Motor neuron (in vitro differentiated cells): ENCODE results near the gene MANSC1. TPM values are rescaled to one million over a fixed set of nuclear protein-coding genes. Genes with fewer than 3 reads are reported as not detected.
"Not testable (repeated sequence)": the region's sequence is repeated elsewhere in the genome, so short reads cannot be mapped to it uniquely, and the experiment has no call there.

Experiments
- ATAC-seq, 8 experiments: fragments of 200-7000 bp; cut with Tn5 transposase; replicated peaks in 6 of 8; 2 replicates each; pipeline ENCODE4 v1.8.0; 2021; ENCODE audit warnings: mild to moderate bottlenecking in 8 of 8, moderate library complexity in 8 of 8
- H3K27ac ChIP-seq, 2 donors: fragments of 250-450 bp; sonication (Bioruptor Pico); 2 replicates each; pipeline ENCODE4 v1.9.0; 2021; ENCODE audit warnings: antibody characterized with exemption in 2 of 2, mild to moderate bottlenecking in 2 of 2, moderate library complexity in 1 of 2
- H3K4me1 ChIP-seq, 2 donors: fragments of 250-450 bp; sonication (Bioruptor Pico); replicated peaks in 1 of 2; 2 replicates each; pipeline ENCODE4 v1.6.1; 2021; ENCODE audit warnings: antibody characterized with exemption in 2 of 2, mild to moderate bottlenecking in 2 of 2, moderate library complexity in 1 of 2
- H3K4me3 ChIP-seq, 5 donors: fragments of 250-450 bp; sonication (Bioruptor Pico); 2 replicates each; pipeline ENCODE4 v1.9.0; 2021; ENCODE audit warnings: antibody characterized with exemption in 5 of 5, mild to moderate bottlenecking in 5 of 5, moderate library complexity in 4 of 5
- WGBS, 10 experiments: fragments of 450-650 bp; shearing (Covaris generic); methylation state at CpG; one replicate each; pipeline ENCODE4 v1.0.0; 2022; 5-methylcytosine and 5-hydroxymethylcytosine counted together
- in situ Hi-C, 9 experiments: fragments of 400-800 bp; cut with MboI; loops; one replicate each; pipeline ENCODE4 v1.15.0; 2021; ENCODE audit warnings: low sequenced_read_pairs in 9 of 9, low pct_unique_long_range_greater_than_20kb in 2 of 9; ENCODE audit not compliant: unreplicated experiment in 9 of 9
- total RNA-seq, 8 experiments: library from RNA; unstranded; fragments of 300-600 nt; gene quantifications; 2 replicates each; pipeline versions ENCODE4 v1.2.3 to v1.2.4, GENCODE V29; 2022

MANSC1 gene
- total RNA-seq, 8 experiments from 2014 or later: 3.1 to 24.0 (median 6.3) TPM

DNA sequence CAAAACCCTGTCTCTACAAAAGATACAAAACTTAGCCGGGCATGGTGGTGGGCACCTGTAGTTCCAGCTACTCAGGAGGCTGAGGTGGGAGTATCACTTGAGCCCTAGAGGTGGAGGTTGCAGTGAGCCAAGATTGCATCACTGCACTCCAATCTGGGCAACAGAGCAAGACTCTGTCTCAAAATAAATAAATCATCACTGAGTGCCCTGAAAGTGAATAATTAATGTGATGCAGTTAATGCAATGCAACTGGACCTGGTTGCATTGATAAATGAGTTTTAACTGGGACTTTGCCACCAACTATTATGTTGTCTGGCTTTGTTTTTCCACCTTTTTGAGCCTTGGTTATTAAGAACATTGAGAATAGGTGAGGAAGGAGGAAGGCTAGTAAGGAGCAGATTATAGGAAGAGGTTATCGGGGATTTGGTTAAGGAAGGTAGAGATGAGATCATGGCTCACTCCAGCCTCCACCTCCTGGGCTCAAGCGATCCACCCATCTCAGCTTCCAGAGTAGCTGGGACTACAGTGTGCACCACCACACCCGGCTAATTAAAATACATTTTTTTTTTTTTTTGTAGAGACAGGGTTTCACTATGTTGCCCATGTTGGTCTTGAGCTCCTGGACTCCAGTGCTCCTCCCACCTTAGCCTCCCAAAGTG is 14.9 kb upstream of the MANSC1 start:
- in situ Hi-C loops: loop anchor here in 3 of 9 experiments (25.0 kb wide), 2 partner anchors 322 to 347 kb away; partner anchors contain the start of genes CDKN1B (in 2 of the 3) and GPR19 (in 1 of the 3)
- WGBS, 10 experiments: 60 to 100% (median 71%) methylated on average over 1 to 4 of the region's 4 CpGs; no CpG with 5 or more reads in 5 of the 10 experiments
- Histone ChIP-seq H3K4me3 (no peak overlapping the region), H3K4me1 (peaks cover 11 to 28% of the 10 kb centered on the region in 2 donors), H3K27ac (peak overlapping the region in 1 of 2 donors; percentile 87)
- peak in 4 of 8 experiments; percentile 8 to 72 (median 50) for ATAC-seq

DNA sequence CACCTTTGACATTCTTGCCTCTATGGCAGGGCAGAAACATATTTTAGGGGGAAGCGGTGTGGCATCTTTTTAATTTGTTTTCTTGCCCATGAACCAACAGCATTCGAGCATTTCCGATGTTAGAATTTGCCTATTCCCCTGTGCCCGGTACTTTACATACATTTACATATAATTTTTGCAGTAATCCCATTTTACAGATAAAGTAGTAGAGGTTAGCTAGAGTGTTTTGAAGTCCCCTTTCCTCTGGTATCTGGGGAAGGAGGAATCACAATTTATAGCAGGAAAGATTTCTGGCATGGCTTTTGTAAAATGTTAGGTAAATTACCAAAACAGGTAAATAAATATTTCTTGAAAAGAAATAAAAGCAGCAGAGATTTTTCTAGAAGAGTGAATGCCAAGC is 8.5 kb upstream of the MANSC1 start:
- WGBS, 10 experiments: 42 to 94% (median 80%) methylated on average over 1 to 4 of the region's 4 CpGs
- ATAC-seq: no peak
- in situ Hi-C loops: loop anchor here in 3 of 9 experiments (25.0 kb wide), 2 partner anchors 329 to 354 kb away; partner anchors contain the start of genes CDKN1B (in 2 of the 3) and GPR19 (in 1 of the 3)
- H3K4me1 ChIP-seq: peaks cover 10 to 13% of the 10 kb centered on the region in 2 donors
- H3K4me3 ChIP-seq: peak overlapping the region; percentile 62 to 93 (median 86)
- H3K27ac ChIP-seq: peak overlapping the region; percentile 89 to 91

DNA sequence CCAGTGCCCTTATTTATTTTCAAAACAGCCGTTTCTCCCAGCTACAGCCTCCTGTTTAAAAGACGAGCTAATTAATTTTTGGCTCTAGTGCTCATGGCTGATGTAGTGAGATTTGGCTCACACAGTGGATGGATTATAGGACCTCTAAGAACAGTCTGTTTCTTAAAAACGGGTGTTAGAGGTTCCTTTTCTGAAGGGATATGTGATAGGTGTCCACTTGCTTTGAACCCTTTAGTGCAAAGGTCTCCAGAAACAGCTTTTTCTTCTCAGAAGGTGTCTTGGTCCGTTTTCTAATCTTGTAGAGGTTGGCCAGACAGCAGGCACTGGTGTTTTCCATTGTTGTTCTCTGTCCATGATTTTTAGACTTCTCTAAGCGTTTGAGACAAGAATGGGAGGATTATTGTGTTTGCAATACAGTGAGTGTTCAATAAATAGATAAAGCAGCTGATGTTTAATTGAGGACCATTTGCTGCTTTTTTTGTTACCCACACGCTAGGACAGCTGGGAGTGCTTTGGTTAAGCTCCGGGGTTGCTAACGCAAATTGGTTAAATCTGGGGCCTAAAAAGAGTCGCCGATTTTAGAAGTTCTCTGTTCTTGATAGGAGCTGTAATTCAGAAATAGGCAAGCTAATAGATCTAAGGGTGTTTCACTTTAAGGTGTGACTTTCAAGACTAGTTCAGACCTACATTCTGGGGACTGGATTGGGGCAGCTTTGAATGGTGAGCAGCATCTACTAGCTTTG is 7.8 kb upstream of the MANSC1 start:
- ATAC-seq: no peak
- in situ Hi-C loops: loop anchor here in 3 of 9 experiments (25.0 kb wide), 2 partner anchors 329 to 354 kb away; partner anchors contain the start of genes CDKN1B (in 2 of the 3) and GPR19 (in 1 of the 3)
- peak overlapping the region; percentile 89 to 91 for H3K27ac ChIP-seq
- WGBS, 10 experiments: 0 to 22% (median 7%) methylated on average over 2 to 10 of the region's 10 CpGs; no CpG with 5 or more reads in 1 of the 10 experiments
- peaks cover 10 to 13% of the 10 kb centered on the region in 2 donors for H3K4me1 ChIP-seq
- peak overlapping the region; percentile 62 to 93 (median 86) for H3K4me3 ChIP-seq

DNA sequence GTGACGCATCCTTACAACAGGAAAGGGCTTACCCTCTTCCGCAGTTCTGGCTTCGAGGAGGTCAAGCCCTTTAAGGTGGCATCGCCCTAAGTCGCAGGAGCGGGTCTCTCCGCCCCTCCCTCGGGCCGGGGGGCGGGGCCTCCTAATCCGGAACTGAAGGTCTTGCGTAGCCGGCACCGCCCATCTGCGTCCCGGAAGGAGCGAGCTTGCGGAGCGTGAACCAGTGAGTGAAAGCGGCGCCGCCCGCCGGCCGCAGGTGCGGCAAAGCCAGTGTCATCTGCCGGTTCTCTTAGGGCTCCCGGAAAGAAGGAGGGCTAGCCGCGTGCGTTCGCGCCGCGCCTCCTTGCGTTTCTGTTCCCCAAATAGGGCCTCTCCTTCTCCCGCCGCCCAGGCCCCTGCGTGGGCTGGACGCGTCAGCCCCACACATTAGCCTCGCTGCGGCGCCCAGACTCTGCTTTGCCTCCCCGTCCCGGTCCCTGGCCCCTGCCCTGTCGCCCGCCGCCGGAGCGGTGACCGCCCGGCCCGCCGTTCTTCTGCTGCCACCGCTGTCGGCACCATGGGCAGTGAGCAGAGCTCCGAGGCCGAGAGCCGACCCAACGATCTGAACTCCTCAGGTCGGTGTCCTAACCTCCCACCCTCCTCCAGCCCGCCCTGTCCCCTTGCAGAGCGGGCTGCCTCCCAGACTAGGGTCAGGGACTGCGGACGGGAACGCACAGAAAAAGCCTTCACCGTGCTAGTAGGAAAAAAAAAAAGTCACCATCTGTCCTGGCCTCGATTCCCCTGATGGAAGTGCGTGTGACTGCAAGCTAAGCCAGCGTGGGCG is 7.1 kb upstream of the MANSC1 start, which contains the start of gene BORCS5:
Gene BORCS5 (plus strand): TSS at position 183 of the 823 bp plus-strand sequence. CDS start 374 bp downstream, at position 557.
- in situ Hi-C loops: loop anchor here in 3 of 9 experiments (25.0 kb wide), 2 partner anchors 330 to 355 kb away; partner anchors contain the start of genes CDKN1B (in 2 of the 3) and GPR19 (in 1 of the 3)
- ATAC-seq: peak; percentile 83 to 96 (median 94)
- peaks cover 10 to 13% of the 10 kb centered on the region in 2 donors for H3K4me1 ChIP-seq
- 0% methylated on average over 2 to 25 of the region's 72 CpGs; no CpG with 5 or more reads in 3 of the 10 experiments for WGBS, 10 experiments
- H3K27ac ChIP-seq: peak within 1 kb of the TSS; percentile 89 to 91
- H3K4me3 ChIP-seq: peak within 1 kb of the TSS; percentile 62 to 93 (median 86)

DNA sequence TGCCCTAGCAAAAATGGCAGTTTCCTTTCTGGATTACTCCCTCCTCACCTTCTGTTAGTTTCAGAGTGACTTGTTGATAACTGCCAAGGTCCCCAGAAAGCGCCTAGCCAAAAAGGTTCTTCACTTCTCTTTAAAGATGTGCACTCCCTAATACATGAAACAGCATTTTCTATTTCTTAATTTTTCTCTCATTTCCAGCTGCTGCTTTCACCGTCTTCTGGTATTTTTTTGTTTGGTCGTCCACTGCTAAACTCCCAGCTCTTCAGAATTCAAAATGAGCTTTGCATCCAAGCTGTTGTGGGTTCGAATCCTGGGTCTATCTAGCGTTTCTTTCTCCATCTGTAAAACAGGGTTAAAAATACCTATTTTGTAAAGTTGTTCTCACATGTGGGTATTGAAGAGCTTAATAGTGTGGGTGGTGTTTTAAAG is 6.4 kb upstream of the MANSC1 start:
- no peak for ATAC-seq
- H3K4me3 ChIP-seq: peak overlapping the region; percentile 62 to 93 (median 86)
- peaks cover 10 to 13% of the 10 kb centered on the region in 2 donors for H3K4me1 ChIP-seq
- in situ Hi-C loops: loop anchor here in 3 of 9 experiments (25.0 kb wide), 2 partner anchors 331 to 356 kb away; partner anchors contain the start of genes CDKN1B (in 2 of the 3) and GPR19 (in 1 of the 3)
- 0 to 94% (median 63%) methylated on average over 1 to 5 of the region's 5 CpGs; no CpG with 5 or more reads in 1 of the 10 experiments for WGBS, 10 experiments
- peak overlapping the region in 1 of 2 donors; percentile 46 for H3K27ac ChIP-seq

DNA sequence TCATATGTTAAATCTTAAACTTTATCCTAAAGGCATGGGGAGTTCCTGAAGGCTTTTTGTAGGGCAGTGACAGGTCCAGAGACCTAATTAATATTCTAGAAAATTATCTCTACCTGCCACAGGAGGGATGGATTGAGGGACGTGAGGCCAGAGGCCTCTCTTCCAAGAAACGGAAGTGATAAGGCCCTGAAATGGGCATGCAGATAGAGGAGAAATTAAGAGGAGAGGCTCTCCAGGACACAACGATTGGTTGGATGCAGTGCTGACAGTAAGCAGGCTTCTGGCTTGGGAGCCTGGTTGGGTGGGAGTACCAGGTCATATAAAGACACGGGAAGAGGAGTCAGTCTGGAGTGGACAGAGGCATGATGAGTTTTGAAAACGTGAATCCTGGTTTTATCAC is 3.8 kb upstream of the MANSC1 start:
- no peak for ATAC-seq
- in situ Hi-C loops: loop anchor here in 3 of 9 experiments (25.0 kb wide), 2 partner anchors 333 to 358 kb away; partner anchors contain the start of genes CDKN1B (in 2 of the 3) and GPR19 (in 1 of the 3)
- Histone ChIP-seq H3K27ac (no peak overlapping the region), H3K4me3 (no peak overlapping the region), H3K4me1 (peaks cover 10 to 12% of the 10 kb centered on the region in 2 donors)
- 29 to 100% (median 64%) methylated on average over 1 to 5 of the region's 5 CpGs; no CpG with 5 or more reads in 1 of the 10 experiments for WGBS, 10 experiments

DNA sequence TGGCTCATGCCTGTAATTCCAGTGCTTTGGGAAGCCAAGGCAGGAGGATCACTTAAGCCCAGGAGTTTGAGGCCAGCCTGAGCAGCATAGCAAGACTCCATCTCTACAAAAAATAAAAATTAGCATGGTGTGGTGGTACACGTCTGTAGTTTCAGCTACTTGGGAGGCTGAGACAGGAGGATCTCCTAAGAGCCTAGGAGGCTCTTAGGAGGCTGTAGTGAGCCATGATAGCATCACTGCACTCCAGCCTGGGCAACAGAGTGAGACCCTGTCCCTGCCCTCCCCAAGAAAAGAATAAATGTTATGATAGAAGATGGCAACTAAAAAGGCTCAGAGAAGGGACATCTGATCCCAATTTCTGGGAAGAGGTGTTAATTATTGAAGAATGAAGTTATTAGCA is 3.2 kb upstream of the MANSC1 start:
- in situ Hi-C loops: loop anchor here in 3 of 9 experiments (25.0 kb wide), 2 partner anchors 334 to 359 kb away; partner anchors contain the start of genes CDKN1B (in 2 of the 3) and GPR19 (in 1 of the 3)

DNA sequence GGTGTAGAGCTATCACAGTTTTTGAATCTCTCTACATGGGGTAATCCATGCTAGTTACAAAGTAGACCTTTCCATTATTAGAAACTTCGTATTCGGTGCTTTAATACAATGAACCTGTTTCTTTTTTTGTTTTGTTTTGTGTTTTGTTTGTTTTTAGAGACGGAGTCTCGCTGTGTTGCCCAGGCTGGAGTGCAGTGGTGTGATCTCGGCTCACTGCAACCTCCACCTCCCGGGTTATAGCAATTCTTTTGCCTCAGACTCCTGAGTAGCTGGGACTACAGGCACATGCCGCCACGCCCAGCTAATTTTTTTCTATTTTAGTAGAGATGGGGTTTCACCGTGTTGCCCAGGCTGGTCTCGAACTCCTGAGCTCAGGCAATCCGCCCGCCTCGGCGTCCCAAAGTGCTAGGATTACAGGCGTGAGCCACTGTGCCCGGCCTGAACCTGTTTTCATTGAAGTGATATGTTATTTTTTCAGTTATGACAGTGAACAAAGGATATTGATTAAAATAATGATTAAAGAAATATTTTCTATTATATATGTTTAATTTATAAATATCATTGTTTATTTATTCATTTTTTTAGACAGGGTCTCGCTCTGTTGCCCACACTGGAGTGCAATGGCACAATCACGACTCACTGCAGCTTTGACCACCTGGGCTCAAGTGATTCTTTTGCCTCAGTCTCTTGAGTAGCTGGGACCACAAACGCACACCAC is 1.6 kb upstream of the MANSC1 start:
- not testable (repeated sequence) for H3K27ac ChIP-seq, ATAC-seq, H3K4me1 ChIP-seq, H3K4me3 ChIP-seq
- in situ Hi-C loops: loop anchor here in 3 of 9 experiments (25.0 kb wide), 2 partner anchors 336 to 361 kb away; partner anchors contain the start of genes CDKN1B (in 2 of the 3) and GPR19 (in 1 of the 3)
- WGBS, 10 experiments: 70 to 100% (median 89%) methylated on average over 1 to 16 of the region's 19 CpGs; no CpG with 5 or more reads in 1 of the 10 experiments

More for the DNA sequence above, 3.2 kb upstream of the MANSC1 start:
- no peak for ATAC-seq
- WGBS, 10 experiments: 80 to 100% (median 80%) methylated on average over 1 of the region's 1 CpG; no CpG with 5 or more reads in 7 of the 10 experiments
- H3K27ac ChIP-seq: no peak overlapping the region
- H3K4me1 ChIP-seq: peaks cover 4 to 7% of the 10 kb centered on the region in 2 donors
- no peak overlapping the region for H3K4me3 ChIP-seq

DNA sequence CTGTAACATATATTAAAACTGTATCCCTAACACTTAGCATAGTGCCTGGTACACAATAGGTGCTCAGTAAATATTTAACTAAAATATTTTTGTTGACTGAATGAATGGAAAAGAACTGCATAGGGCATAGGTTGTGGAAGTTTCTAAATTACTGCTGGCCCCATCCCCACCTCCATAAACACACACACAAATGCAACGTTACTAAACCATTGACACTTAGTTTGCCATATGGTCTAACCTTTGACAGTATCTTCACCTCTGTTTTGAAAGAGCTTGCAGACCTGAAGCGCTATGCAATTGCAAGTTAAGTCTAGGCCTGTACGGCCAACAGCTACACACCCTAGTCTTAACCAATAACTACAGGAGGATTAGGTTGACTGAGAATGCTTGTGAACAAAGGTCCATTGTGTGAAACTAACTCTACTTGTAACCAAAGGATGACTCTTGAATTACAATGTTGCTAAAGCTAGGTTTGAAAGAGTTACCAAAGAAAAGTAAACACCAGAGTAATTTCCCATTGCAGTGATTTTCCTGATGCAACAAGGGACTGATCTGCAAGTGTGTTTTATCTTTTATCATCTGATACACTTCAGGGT is 924 bp upstream of the MANSC1 start:
- Histone ChIP-seq H3K27ac (no peak overlapping the region), H3K4me3 (peak overlapping the region in 1 of 5 donors; percentile 60), H3K4me1 (peaks cover 0 to 3% of the 10 kb centered on the region in 2 donors)
- ATAC-seq: no peak
- WGBS, 10 experiments: 67 to 100% (median 90%) methylated on average over 1 to 3 of the region's 3 CpGs; no CpG with 5 or more reads in 3 of the 10 experiments
- in situ Hi-C loops: loop anchor here in 3 of 9 experiments (25.0 kb wide), 2 partner anchors 336 to 361 kb away; partner anchors contain the start of genes CDKN1B (in 2 of the 3) and GPR19 (in 1 of the 3)

DNA sequence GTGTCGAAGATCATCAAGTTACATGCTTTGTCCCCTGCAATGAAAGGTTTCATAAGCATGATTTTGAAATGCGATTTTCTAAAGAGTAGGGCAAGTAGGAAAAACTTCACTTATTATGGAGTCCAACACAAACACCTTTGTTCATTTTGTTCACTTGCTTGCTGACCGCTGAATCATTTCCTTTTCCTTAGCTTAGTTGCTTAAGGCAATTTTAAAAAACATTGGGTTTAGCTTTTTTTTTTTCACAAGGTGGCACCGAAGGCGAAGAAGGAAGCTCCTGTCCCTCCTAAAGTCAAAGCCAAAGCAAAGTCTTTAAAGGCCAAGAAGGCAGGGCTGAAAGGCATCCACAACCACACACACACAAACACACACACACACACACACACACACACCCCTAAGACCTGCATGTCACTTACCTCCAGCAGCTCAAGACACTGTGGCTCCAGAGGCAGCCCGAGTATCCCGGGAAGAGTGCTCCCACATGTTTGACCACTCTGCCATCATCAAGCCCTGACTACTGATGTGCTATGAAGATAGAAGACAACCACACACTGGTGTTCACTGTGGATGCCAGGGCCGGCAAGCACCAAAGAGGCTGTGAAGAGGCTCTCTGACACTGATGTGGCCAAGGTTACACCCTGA is 11.4 kb downstream of the MANSC1 start:
- ATAC-seq: no peak
- in situ Hi-C loops: loop anchor here in 1 of 9 experiments (25.0 kb wide), 1 partner anchor 251 kb away; no protein-coding TSS in a partner anchor
- 74 to 100% (median 89%) methylated on average over 1 to 8 of the region's 8 CpGs; no CpG with 5 or more reads in 1 of the 10 experiments for WGBS, 10 experiments
- H3K4me1 ChIP-seq: no peaks in the 10 kb centered on the region
- no peak overlapping the region for H3K4me3 ChIP-seq
- no peak overlapping the region for H3K27ac ChIP-seq
